Measurements from ENCODE around the gene KRTAP5-8.
"Not testable (repeated sequence)": the region's sequence is repeated elsewhere in the genome, so short reads cannot be mapped to it uniquely, and the experiment has no call there.

Gene KRTAP5-8, protein sequence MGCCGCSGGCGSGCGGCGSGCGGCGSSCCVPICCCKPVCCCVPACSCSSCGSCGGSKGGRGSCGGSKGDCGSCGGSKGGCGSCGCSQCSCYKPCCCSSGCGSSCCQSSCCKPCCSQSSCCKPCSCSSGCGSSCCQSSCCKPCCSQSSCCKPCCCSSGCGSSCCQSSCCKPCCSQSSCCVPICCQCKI

GRCh38 chr11:71537977-71538665 is at the start of gene KRTAP5-8:
Gene KRTAP5-8 (plus strand): TSS chr11:71538025. CDS start chr11:71538056, 31 bp downstream.
- DNase-seq = not testable (repeated sequence)

DNA sequence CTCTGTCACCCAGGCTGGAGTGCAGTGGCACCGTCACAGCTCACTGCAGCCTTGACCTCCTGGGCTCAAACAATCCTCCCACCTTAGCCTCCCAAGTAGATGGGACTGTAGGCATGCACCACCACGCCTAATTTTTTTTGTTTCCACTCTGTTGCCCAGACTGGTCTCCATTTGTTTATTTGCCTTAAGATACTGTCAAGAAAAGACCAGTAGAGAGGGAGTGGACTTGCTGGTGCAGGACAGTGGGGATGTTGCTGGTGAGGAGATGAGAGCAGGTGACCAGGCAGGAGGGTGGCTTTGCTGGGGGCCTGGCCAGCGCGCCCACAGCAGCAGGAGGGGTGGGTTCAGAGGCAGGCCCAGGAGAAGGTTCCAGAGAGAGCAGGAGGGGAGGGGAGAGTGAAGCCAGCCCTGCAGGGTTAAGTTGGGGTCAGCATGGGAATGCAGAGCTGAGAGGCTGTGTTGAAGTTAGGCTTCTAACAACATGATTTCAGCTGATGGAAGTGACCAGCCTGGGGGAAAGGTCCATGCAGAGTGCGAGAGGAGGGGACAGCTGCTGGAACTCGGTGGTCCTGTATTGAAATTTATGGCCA is 49.0 kb upstream of the KRTAP5-8 start:
- DNase-seq = no peak

GRCh38 chr11:71489311-71490043 is 48.3 kb upstream of the KRTAP5-8 start:
- DNase-seq = peak; percentile 72 to 78

- peak in 1 of 2 experiments; percentile 10 for DNase-seq
Observed at GRCh38 chr11:71490044-71490730, 47.6 kb upstream of the KRTAP5-8 start.

- DNase-seq = peak; percentile 3 to 7
Observed at GRCh38 chr11:71490731-71491390, 47.0 kb upstream of the KRTAP5-8 start.

DNA sequence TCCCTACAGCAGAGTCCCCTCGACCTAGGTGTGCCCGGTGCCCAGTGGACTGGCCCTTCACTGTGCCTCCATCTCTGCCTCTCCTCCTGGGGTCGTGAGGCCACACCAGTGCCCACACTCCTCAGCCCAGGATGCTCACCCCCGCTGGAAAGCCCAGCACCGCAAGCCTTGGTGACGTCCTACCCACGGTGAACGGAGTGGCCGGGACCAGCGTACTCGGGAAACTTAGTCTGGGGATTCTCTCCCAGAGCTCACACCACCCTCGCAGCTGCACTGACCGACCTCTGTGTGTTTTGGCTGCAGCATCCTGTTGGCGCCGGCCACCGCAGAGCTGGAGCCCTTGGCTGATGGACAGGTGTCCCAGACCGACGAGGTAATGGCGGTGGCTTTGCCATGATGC is 46.3 kb upstream of the KRTAP5-8 start:
- DNase-seq = peak; percentile 3 to 6

DNA sequence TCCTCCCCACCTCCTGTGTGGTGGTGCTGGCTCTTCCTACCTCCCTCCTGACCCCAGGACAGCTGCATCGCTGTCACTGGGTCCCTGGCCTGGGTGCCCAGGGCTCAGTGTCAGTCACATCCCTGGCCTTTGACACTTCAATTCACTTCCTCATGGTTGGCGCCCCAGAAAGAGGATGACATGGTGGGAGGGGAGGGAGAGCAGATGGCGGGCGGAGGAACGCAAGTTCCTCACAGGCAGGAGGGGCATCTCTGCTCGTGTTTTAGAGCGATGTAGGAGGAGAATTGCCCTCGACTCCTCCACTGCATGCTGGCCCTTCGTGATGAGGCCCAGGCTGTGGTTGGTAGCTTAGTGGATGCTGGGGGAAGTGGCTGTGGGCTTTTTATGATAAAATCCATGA is 45.9 kb upstream of the KRTAP5-8 start:
- DNase-seq = peak; percentile 3 to 5

GRCh38 chr11:71495286-71496230 is 42.3 kb upstream of the KRTAP5-8 start:
- no peak for DNase-seq

DNA sequence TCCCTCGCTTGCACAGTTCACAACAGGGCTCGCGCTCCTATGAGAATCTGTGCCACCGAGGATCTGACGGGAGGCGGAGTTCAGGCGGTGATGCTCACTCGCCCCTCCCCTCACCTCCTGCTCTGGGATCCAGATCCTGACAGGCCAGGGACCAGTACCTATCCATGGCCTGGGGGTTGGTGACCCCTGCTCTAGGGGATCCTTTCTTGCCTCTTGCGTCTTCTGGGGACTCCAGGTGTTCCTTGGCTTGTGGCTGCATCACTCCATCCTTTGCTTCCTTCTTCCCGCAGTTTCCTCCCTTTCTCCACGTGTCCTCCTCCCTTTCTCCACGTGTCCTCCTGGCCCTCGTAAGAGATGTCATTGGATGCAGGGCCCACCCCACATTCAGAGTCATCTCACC is 41.4 kb upstream of the KRTAP5-8 start:
- DNase-seq = peak in 1 of 2 experiments; percentile 2

- DNase-seq = peak in 1 of 2 experiments; percentile 1
Observed at GRCh38 chr11:71498091-71498490, 39.7 kb upstream of the KRTAP5-8 start.

DNA sequence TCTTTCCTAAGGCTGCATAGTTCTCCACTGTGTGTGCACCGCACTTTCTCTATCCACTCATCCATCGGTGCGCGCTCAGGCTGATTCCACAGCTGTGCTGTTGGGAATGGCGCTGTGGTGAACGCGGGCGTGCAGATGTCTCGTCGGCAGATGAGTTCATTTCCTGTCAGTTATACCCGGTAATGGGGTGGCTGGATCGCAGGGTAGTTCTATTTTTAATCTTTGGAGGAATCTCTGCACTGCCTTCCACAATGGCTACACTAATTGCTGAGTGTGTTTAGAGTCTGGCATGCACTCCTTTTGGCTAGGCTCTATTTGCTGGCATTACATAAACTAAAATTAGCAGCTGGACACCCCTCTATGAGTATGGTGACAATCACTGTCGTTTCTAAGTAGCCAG is 38.7 kb upstream of the KRTAP5-8 start:
- peak in 1 of 2 experiments; percentile 12 for DNase-seq

- peak in 1 of 2 experiments; percentile 2 for DNase-seq
Observed at GRCh38 chr11:71499546-71499945, 38.3 kb upstream of the KRTAP5-8 start.

DNA sequence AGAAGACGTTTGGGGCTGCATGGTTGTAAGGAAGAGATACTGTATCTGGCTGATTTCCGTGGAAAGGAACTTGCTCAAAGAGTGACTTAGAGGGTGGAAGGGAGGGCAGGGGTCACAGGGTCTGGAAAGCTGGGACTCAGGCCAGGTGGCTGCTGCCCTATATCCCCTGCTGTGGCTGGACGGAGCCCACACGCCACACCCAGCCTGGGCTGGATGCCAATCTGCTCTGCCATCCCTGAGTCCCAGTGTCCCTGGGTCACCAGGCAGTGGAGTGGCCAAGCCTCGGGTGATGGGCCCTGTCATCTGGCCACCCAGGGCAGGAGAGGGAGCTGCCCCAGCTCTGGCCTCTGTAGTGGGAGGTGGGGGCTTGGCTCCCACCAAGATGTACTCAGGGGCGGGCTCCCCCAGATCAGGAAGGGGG is 37.2 kb upstream of the KRTAP5-8 start:
- no peak for DNase-seq

GRCh38 chr11:71501071-71501985 is 36.5 kb upstream of the KRTAP5-8 start:
- DNase-seq = no peak

- no peak for DNase-seq
Observed at GRCh38 chr11:71502026-71502425, 35.8 kb upstream of the KRTAP5-8 start.

GRCh38 chr11:71502871-71503435 is 34.9 kb upstream of the KRTAP5-8 start:
- no peak for DNase-seq

DNA sequence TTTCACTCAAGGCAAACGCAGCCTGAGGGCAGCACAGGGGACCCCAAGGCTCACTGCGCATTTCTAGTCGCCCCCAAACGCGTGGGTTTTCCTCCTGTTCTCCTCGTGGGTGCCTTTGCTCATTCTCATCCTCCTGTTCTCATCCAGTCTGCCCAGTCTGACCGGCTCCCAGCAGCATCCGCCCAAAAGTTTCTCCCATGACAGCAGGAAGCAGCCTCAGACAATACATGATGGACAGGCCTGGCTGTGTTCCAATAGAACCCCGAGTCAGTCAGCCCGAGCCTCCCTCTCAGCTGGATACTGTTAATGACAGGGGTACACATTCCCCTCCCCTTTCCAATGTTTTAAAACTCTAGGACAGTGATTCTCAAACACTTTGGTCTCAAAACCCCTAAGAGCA is 33.3 kb upstream of the KRTAP5-8 start:
- no peak for DNase-seq

GRCh38 chr11:71505001-71505400 is 32.8 kb upstream of the KRTAP5-8 start:
- no peak for DNase-seq

- no peak for DNase-seq
Observed at GRCh38 chr11:71505781-71506180, 32.0 kb upstream of the KRTAP5-8 start.

- DNase-seq = no peak
Observed at GRCh38 chr11:71507102-71507501, 30.7 kb upstream of the KRTAP5-8 start.

Measured in activated T-cell treated with anti-CD3 and anti-CD28 coated beads, Interleukin-2, amount 50 U/mL, for 48 hours (primary cell).